HG03159 (cell line): ENCODE data around the gene HLCS.

Experiments
- ATAC-seq: cut with Tn5 transposase; IDR thresholded peaks from one replicate; pipeline ENCODE4 v1.9.1; 2021; ENCODE audit warnings: mild to moderate bottlenecking, moderate library complexity; ENCODE audit not compliant: unreplicated experiment

HLCS gene

DNA sequence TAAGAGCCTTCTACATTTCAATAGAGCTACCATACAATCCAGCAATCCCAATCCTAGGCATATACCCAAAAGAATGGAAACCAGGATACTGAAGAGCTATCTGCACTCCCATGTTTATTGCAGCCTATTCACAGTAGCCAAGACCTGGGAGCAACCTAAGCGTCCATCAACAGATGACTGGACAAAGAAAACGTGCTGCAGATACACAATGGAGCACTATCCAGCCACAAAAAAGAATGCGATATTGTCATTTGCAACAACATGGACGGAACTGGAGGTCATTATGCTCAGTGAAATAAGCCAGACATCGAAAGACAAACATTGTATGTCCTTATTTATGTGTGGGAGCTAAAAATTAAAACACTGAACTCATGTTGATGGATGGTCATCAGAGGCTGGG, 115.3 kb downstream of the HLCS start:
- no peak for ATAC-seq

DNA sequence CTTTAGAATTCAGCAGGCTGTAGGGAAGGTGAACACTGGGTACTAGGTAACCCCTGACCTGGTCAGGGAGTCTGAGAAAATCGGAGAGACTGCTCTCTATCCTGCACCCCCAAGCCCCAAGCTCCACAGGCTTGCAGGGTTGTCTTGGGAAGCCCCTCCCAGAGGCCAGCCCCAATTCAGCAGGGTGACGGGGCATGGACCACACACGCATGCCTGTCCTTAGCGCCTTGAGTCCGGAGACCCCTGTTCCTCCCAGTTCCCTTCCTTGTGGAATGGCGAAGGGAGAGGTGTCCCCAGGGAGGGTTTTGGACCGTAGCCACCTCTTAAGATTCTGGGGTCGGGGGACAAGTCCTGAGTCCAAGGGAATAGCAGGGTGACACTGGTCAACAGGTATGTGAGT, 116.1 kb downstream of the HLCS start:
- no peak for ATAC-seq

DNA sequence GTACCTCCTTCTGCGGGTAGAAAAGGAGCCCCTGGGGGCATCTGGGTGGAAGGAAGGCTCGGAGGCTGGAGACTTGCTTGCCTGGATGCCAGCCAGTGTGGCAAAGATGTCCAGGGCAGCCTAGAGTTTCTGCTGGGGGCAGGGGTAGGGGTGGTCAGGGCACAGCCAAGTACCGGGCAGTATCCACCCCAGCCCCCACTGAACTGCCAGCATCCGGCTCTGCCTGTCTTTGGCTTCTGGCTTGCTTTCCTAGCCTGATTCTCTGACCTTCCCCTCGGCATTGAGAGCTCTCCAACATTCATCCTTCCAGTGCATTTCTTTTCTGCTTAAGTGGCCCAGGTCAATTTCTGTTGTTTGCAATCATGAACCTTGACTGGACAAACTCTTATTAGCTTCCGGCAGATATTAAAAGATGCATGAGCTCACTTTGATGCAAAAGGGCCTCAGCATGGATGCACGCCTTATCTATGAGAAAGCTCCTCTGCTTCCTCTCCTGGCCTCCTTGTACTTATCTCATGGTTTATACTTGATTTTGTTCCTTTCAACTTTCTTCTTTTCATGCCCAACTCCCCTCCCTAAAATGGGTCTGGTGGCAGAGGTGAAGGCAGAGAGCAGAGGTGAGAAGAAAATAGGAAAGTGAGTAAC, 116.9 kb downstream of the HLCS start:
- ATAC-seq = no peak

DNA sequence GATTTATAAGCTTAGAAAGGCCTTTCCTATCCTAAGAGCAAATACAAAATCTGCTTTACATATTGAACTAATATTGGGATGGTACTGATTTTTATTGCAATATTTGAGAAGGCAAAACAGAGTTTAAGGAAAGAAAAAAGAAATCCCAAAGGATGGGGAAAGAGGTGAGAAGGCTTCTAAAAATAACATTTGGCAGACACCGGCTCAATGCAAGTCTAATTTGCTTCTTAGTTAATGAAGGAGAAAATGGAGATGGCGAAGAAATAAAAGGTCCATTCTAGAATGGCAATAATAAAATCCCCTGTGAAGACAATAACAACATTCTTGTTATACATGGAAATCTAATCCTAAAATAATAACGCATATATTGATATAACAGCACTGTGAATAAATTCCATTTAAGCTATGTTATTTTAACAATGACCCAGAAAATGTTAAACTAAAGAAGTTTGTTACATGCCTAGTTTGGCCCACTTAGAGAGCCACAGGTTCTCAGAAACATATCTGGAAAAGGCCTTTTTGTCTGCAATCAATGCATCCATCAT, 117.7 kb downstream of the HLCS start:
- ATAC-seq = no peak

DNA sequence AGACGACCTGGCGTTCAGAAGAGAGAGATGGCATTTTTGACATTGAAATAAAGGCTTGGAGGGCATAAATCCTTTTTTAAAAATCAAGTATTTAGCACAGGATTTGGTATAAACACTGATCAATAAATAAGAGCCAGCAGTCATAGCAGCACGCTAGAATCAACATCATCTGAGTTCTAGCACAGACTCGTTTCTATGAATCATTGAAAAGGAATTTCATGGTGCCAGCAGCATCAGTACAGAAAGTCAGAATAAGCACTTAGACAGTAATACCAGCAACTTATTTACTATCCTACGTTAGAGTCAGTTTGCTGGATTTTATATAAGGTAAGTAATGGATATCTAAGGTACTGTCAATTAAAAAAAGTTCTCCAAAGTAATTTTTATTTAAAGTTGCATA, 119.3 kb downstream of the HLCS start:
- ATAC-seq = no peak

DNA sequence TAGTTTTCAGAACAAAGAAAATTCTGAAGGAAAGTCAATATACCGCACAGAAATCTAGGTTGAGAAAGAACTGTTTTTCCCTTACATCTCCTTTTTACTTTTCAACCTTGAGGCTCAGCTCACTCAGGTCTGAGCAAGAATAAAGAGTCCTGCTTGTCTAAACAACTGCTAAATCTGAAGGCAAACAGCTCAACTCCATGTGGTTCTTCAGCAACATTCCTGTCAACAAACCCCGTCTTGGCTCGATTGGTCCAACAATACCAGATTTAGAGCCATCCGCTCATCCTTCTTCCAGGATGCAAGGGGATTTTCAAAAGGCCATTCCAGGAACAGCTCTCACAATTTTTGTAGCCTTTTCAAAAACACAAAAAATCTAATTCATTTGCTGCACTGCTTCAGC, 119.8 kb downstream of the HLCS start:
- no peak for ATAC-seq

DNA sequence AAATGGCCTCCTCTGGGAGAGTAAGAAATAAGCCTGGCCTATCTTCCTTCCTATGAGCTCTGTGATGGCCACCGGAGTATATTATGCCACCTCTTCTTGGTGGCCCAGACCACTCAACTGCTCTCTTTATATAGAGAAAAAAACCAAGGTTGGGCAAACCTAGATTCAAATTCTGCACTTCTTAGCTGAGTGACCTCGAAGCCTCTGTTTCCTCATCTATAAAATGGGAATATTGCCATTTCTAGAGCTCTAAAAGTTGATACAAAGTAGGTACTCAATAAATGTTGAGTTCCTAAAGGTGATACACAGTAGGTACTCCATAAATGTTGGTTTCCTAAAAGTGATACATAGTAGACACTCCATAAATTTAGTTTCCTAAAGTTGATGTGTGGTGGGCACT, 120.7 kb downstream of the HLCS start:
- no peak for ATAC-seq

DNA sequence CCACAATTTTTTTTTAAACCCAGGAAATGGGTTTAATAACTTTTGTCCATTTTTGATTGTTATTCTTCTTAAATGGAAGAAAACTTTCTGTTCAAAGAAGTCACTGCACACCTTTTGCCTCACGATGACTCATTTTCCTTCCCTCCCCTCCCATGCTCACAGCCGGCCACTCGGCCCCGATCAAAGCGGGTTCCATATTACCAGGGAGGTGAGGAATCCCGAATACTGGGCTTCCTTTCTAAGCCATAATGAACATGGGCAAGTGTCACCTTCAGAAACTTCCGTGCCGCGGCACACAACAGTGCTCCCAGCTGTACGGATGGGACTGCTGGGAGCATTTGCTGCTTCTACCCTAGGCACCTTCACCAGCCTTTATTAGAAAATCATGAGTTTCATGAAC, 121.4 kb downstream of the HLCS start:
- no peak for ATAC-seq

DNA sequence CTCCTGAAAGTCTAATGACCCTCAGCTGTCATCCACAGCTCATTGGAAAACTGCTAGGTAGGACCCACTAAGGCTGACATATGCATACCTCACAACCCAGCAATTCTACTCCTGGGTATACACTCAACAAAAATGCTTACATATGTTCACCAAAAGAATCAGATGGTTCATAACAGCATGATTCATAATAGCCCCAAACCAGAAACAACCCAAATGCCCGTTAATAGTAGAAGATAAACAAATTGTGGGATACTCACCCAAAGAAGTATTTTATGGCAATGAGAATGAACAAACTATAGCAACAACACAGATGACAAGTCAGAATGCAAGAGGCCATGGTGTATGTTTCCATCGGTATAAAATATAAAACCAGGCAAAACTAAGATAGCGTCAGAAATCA, 124.6 kb downstream of the HLCS start:
- no peak for ATAC-seq

DNA sequence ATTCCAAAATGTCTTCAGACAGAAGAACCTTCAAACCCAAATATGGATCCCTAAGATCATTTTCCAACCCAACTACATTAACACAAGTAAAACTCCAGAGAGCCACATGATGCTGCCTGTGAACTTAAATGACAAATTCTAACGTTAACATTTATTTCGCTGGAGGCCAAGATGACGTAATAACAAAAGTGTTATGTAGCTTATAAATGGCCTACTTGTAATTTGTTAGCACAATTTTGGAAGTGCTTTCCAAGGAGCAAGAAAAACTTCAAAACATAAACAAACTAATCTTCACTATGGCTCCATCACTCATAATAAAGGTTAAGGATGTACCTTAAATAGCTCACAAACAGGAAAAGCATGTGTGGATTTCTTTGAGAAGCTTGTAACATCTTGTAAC, 126.7 kb downstream of the HLCS start:
- ATAC-seq = no peak

DNA sequence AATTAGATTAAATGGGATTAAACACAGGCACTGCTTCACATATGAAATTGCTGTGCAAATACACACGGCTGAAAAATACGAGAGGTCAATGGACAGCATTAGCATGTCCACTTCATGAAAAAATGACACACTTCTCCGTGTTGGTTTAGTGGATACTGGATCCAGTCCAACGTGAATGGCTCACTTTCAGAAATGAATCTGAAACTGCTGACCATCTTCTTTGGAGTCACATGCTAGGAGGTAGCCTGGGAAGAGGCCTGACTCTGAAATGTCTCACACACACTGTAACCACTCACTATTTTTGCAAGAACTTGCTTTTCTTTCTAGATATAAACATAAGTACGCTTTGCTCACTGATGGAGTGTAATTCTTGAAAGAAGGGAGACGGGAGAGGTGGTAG, 127.3 kb downstream of the HLCS start:
- no peak for ATAC-seq

DNA sequence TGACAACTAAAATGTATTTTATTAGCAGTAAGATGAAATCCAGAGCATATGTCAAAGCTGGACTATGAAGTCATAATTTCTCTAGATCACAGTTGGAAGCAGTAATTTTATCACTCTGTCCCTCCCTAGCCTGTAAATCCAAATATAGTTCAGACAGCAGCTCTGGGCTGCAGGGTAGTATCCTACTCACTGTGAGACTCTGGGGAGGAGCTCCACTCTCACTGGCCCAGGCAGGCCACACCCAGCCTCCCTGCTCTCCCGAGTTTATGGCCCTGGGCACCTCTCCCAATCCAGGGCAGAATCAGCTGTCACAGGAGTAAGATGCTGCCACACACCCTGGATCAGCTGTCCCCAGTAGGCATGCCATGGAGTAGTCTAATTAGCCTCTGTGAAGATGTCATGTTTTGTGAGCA, 131.1 kb downstream of the HLCS start:
- no peak for ATAC-seq

DNA sequence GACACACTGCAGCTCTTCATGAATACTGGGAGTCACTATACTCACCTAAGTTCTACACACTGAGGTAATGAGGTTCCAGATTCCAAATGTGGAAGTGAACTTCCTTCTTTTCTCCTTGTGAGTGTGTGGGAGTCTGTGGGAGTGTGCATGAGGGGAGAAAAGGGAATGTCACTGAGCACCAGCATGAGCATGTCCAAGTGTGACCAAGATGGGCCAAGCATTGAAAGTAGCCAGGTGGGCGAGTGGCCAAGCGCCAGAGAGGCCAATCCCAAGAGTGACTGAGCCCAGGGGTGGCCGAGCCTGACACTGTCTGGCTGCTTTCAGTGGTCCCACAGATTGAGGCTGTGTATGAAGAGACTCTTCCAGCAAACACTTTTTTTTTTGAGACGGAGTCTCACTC, 132.3 kb downstream of the HLCS start:
- ATAC-seq = no peak

DNA sequence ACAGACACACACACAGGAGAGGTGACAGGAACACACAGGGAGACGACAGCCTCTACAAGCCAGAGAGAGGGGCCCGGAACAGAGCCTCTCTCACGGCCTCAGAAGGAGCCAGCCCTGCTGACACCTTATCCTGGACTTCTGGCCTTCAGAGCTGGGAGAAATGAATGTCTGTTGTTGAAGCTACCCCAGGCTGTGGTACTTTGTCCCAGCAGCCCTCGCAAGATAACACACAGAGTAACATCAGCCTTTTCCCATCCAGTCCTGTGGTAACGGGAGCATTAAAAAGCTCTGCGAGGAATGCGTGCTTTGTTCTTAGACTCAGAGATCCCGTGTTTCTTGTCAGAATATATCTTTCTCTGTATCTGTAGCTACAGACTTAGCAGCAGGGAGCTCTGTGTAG, 136.4 kb downstream of the HLCS start:
- no peak for ATAC-seq

DNA sequence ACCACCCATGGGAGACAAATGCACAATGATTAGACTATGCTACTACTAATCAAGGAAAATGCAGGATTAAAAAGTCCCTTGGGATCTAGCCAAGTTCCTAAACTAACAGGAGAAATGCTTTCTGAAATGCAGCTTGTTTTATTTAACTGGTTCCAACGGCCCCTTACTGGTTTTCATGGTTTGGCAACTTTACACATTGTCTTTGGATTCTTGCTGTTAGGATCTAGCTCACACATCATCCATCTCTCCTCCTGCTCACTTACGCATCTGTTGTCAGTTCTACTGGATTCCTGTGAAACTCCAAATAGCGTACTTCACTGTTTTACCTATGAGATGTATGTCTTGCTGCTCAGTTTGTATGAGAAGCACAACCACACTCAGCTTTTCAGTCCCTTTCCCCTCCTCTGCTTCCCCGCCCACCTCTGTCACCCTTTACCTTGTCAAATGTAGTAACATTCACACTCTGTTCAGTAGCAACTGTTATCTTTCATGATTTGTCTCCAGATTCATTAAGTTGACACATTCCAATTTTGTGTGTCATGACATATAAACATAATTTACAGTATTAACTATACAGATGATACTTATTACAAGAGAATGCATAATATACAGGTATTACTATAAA, 137.5 kb downstream of the HLCS start:
- ATAC-seq = no peak

DNA sequence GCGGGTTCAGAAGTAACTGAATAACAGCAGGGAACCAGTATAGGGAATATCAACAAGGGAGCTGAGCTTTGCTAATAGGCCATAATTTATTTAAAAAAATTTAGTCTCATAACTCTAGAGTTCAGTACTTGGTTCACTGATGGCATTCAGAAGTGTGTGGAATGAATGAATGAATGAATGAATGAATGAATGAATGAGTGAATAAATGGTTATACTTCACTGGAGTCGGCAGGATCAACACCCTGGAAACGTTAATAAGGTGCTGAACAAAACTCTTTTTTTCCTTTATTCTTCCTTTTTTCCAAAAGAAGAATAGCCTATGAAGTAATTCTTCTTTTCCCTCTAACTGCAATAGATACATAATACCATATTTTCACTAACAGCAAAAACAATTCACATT, 138.3 kb downstream of the HLCS start:
- ATAC-seq = no peak

DNA sequence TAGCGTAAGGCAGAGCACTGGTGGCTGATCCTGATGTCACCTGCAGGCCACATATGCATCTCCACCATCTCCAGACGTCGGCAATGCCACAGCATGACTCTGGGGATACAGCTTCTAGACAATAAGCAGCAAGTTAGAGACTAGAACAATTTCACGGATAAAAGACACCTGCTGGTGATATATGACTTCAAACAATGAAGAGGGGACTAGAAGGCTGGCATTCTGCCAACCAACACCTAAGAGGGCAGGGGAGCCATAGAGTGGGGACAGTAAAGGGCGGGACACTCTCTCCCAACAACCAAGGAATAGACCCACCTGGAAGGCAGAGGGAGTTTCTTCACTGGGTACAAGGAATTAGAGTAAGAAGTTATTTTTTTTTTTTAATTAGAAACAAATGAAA, 140.8 kb downstream of the HLCS start:
- ATAC-seq = no peak

DNA sequence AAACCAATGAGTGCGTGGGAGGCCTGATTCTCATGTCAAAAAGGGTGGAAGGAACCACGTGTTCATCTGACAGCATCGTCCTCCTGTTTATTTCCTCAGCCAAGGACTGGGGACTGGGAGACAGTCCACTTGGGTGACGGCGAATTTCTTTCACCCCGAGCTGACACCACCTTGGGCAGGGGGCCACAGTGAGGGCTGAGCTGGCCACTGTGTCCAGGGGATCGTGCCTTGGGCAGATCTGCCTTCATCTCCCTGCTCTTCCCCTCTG, 145.5 kb downstream of the HLCS start:
- ATAC-seq = no peak

DNA sequence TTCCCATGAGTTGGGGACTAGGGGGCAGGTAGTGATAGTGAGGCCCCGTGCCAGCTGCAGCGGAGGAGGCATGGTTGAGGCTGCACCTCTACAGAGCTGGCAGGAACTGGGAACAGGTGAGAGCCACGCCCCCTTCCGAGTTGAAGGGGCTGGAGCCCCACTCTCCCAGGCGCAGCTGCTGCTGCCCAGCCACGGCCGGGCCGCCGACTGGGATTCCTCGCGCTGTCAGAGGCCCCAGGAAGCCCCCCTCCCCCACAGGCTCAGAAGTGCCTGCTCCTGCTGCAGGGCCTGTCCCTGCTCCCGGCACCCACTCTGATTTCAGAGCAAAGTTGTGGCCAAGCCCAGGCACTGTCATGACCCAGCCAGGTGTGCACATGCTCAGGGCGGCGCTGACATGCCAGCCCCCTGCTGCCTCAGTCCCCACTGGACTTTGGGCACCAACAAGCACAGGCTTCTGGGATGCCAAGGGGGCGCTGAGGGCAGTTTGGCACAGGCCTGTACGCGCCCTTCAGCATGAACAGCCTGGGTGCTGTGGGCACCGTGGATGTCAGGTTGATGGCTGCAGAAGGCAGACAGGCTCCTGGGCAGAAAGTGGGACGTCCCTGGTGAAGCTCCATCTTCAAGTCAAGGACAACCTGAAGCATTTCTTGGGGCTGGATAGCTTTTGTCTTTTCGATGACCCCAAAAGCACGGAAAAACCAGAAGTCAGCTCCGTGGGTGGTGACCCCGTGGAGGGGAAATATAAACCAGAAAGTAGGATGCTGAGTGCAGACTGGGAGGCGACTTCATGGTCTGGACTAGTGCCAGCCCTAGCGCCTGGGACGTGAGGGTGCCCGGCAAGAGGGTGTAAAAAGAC, 146.1 kb downstream of the HLCS start:
- ATAC-seq = no peak

DNA sequence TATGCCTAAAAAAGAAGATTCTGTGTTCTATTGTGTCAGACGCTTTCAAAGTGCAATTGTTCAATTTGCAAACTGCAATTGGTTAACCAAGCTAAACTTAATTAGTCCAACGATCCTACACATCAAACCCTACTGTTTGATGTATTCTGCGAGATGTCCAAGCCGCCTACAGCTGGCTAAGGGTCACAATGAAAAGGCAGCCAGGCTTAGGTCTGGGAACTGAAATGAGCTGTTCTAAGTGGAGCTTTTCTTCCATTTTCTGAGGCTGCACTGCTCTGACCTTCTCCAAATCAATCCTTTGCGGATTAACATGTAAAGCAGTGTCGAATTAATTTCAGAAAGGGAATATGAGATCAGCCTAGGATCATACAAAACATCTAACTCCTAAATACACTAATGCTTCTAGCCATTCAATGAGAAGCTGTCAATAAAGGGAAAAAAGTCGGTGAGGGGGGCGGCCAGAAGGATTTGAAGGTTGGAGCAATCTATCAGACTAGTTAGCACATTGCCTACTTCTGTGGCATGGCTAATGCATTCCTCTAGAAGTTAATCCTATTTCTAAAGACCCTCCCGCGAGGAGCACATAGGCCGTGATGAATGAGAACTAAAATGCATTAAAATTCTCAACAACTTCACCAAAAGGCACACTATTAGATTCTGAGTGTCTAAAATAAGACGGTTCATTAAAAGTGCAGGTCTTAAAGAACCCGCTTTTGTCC, 148.6 kb downstream of the HLCS start:
- ATAC-seq = no peak

DNA sequence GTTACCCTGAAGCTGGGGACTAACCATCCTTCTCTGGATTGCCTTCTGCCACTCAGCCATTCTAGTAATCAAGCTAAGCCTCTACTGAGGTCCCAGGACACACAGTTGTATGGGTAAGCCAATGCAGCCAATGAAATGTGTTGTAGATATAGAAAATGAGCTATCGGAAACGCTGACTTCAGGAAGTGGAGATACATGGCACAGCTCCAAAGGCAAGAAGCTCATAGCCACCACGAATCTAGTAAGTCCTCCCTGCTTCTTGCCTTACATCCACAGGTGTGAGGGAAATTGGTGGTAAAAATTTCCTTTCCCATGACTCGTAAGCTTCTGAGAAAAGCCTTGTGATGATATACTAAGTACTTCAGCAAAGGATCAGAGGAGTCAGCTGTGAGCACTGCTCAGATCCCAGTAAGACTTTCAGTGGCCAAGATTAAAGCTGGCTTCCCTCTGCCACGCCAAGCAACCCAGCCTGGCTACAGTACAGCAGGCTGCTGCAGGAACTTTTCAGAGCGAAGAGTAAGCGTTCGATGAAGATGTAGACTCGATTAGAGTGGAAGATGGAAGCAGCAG, 149.8 kb downstream of the HLCS start:
- ATAC-seq = no peak
